HepG2 (cell line): ENCODE data around the gene EPHA10. TPM values are rescaled to one million over a fixed set of nuclear protein-coding genes. Genes with fewer than 3 reads are reported as not detected.

Experiments used
- AHR ChIP-seq: IDR thresholded peaks from 2 replicates; pipeline ENCODE4 v1.6.1; 2018; ENCODE audit warnings: missing genetic modification reagents, missing compliant biosample characterization
- CEBPB ChIP-seq: IDR thresholded peaks from 2 replicates; pipeline ENCODE4 v1.6.1; 2011; ENCODE audit warnings: low read depth, low read length, improper control_type of control experiment, borderline replicate concordance
- CREB3 ChIP-seq: sonication (generic); formaldehyde crosslinking; IDR thresholded peaks from 2 replicates; pipeline ENCODE4 v1.5.0; 2020; ENCODE audit warnings: missing genetic modification reagents
- CREBL2 ChIP-seq: sonication (generic); formaldehyde crosslinking; IDR thresholded peaks from 2 replicates; pipeline ENCODE4 v1.8.1; 2023; ENCODE audit warnings: missing genetic modification reagents, mild to moderate bottlenecking, borderline replicate concordance
- FOSL2 ChIP-seq: sonication (generic); formaldehyde crosslinking; IDR thresholded peaks from 2 replicates; pipeline ENCODE4 v1.4.0; 2020; ENCODE audit warnings: missing genetic modification reagents
- FOXO1 ChIP-seq: sonication (generic); formaldehyde crosslinking; IDR thresholded peaks from 2 replicates; pipeline ENCODE4 v1.4.0; 2020; ENCODE audit warnings: missing genetic modification reagents
- HBP1 ChIP-seq: IDR thresholded peaks from 2 replicates; pipeline ENCODE4 v1.6.1; 2016; ENCODE audit warnings: low read depth, control low read depth
- HCFC1 ChIP-seq: fragments of 150-350 bp; IDR thresholded peaks from 2 replicates; pipeline ENCODE4 v1.6.1; 2014; ENCODE audit warnings: low read depth, low read length
- HDAC1 ChIP-seq: sonication (generic); formaldehyde crosslinking; IDR thresholded peaks from 2 replicates; pipeline ENCODE4 v1.5.1; 2020; ENCODE audit warnings: mild to moderate bottlenecking, missing genetic modification reagents
- HMG20B ChIP-seq: conservative IDR thresholded peaks from 2 replicates; pipeline ENCODE4 v1.6.1; 2016; ENCODE audit warnings: missing genetic modification reagents, missing compliant biosample characterization
- HNRNPUL1 ChIP-seq: fragments of 200-400 bp; formaldehyde crosslinking; IDR thresholded peaks from 2 replicates; pipeline ENCODE4 v1.6.1; 2017; ENCODE audit warnings: low read depth, mild to moderate bottlenecking, low read length, moderate library complexity
- IRX3 ChIP-seq: sonication (generic); formaldehyde crosslinking; IDR thresholded peaks from 2 replicates; pipeline ENCODE4 v1.8.1; 2023; ENCODE audit warnings: mild to moderate bottlenecking, low read depth, missing genetic modification reagents, borderline replicate concordance
- JUNB ChIP-seq: sonication (generic); formaldehyde crosslinking; IDR thresholded peaks from 2 replicates; pipeline ENCODE4 v1.8.0; 2022; ENCODE audit warnings: missing genetic modification reagents, mild to moderate bottlenecking, borderline replicate concordance
- KDM4B ChIP-seq: sonication (generic); formaldehyde crosslinking; IDR thresholded peaks from 2 replicates; pipeline ENCODE4 v1.4.0; 2020; ENCODE audit warnings: missing genetic modification reagents
- KDM5B ChIP-seq: sonication (generic); formaldehyde crosslinking; IDR thresholded peaks from 2 replicates; pipeline ENCODE4 v1.4.0; 2020; ENCODE audit warnings: missing genetic modification reagents, mild to moderate bottlenecking, borderline replicate concordance
- MAFK ChIP-seq, 2 experiments: IDR thresholded peaks in 1 of 2; conservative IDR thresholded peaks in 1 of 2; 2 replicates each; pipeline ENCODE4 v1.6.1; 2011; ENCODE audit warnings: improper control_type of control experiment in 2 of 2, low read length in 2 of 2
- MXI1 ChIP-seq: IDR thresholded peaks from 3 replicates; pipeline ENCODE4 v1.6.1; 2012; ENCODE audit warnings: low read depth, low read length, inconsistent platforms, borderline replicate concordance
- SALL1 ChIP-seq: sonication (generic); formaldehyde crosslinking; IDR thresholded peaks from 2 replicates; pipeline ENCODE4 v1.8.0; 2022; ENCODE audit warnings: mild to moderate bottlenecking, missing genetic modification reagents
- SETDB1 ChIP-seq: sonication (generic); formaldehyde crosslinking; IDR thresholded peaks from 2 replicates; pipeline ENCODE4 v1.5.1; 2020; ENCODE audit warnings: missing genetic modification reagents, mild to moderate bottlenecking, borderline replicate concordance
- SMC3 ChIP-seq: IDR thresholded peaks from 2 replicates; pipeline ENCODE4 v1.6.1; 2011; ENCODE audit warnings: low read length, improper control_type of control experiment
- SRSF4 ChIP-seq: fragments of 200-400 bp; formaldehyde crosslinking; IDR thresholded peaks from one replicate; pipeline ENCODE4 v1.6.1; 2018; ENCODE audit warnings: mild to moderate bottlenecking, low read depth, low read length, moderate library complexity; ENCODE audit not compliant: poor library complexity, severe bottlenecking
- SSRP1 ChIP-seq: IDR thresholded peaks from 2 replicates; pipeline ENCODE4 v1.6.1; 2016; ENCODE audit warnings: control low read depth
- ZMYM2 ChIP-seq: sonication (generic); formaldehyde crosslinking; IDR thresholded peaks from 2 replicates; pipeline ENCODE4 v1.8.0; 2022; ENCODE audit warnings: mild to moderate bottlenecking, missing genetic modification reagents
- ZNF20 ChIP-seq: sonication (generic); formaldehyde crosslinking; IDR thresholded peaks from 2 replicates; pipeline ENCODE4 v1.4.0; 2020; ENCODE audit warnings: mild to moderate bottlenecking, moderate library complexity, missing genetic modification reagents
- ZNF224 ChIP-seq: sonication (generic); formaldehyde crosslinking; IDR thresholded peaks from 2 replicates; pipeline ENCODE4 v1.5.0; 2020; ENCODE audit warnings: mild to moderate bottlenecking, missing genetic modification reagents
- ZNF335 ChIP-seq: sonication (generic); formaldehyde crosslinking; IDR thresholded peaks from 2 replicates; pipeline ENCODE4 v1.4.0; 2020; ENCODE audit warnings: missing genetic modification reagents
- ZNF501 ChIP-seq: sonication (generic); formaldehyde crosslinking; IDR thresholded peaks from 2 replicates; pipeline ENCODE4 v1.5.1; 2020; ENCODE audit warnings: mild to moderate bottlenecking, moderate library complexity, missing genetic modification reagents
- ZNF619 ChIP-seq: sonication (generic); formaldehyde crosslinking; IDR thresholded peaks from 2 replicates; pipeline ENCODE4 v1.4.0; 2020; ENCODE audit warnings: mild to moderate bottlenecking, missing genetic modification reagents
- ZNF678 ChIP-seq: sonication (generic); formaldehyde crosslinking; IDR thresholded peaks from 2 replicates; pipeline ENCODE4 v1.4.0; 2020; ENCODE audit warnings: mild to moderate bottlenecking, missing genetic modification reagents
- ZSCAN5A ChIP-seq: sonication (generic); formaldehyde crosslinking; IDR thresholded peaks from 2 replicates; pipeline ENCODE4 v1.8.0; 2022; ENCODE audit warnings: mild to moderate bottlenecking, missing genetic modification reagents, borderline replicate concordance
- polyA plus RNA-seq, 8 experiments: library from polyadenylated mRNA; depleted of rRNA in 3 of 8; stranded (reverse) in 7 of 8; unstranded in 1 of 8; fragments of >200 nt; fragmentation: Illumina TruSeq in 4 of 8; extraction: Trizol in 4 of 8; gene quantifications; 2 replicates each; pipeline versions ENCODE4 v1.2.1 to v1.2.3, GENCODE V29; 2011 to 2016; ENCODE audit warnings: low read depth in 4 of 8, missing spikeins in 1 of 8, mixed read lengths in 1 of 8; ENCODE audit not compliant: insufficient read depth in 1 of 8
- total RNA-seq, 5 experiments: library from RNA; depleted of rRNA; stranded (reverse); fragments of >200 nt; fragmentation: Illumina TruSeq; extraction: Trizol; gene quantifications; 2 replicates each; pipeline ENCODE4 v1.2.3, GENCODE V29; 2016; ENCODE audit warnings: low read depth in 1 of 5

The EPHA10 gene
- total and polyA plus RNA-seq, 2 of the 13 experiments (the other 11 are each of a cell fraction or from before 2014, with no cell fraction given): 0.11 to 0.58 TPM

- TF ChIP-seq ZSCAN5A: no peak
- no peak for TF ChIP-seq SETDB1 (CRISPR knock-in tag)
- no peak for TF ChIP-seq IRX3 (CRISPR knock-in tag)
- TF ChIP-seq FOSL2 (CRISPR knock-in tag): no peak
- TF ChIP-seq HCFC1: no peak
- 0 out of 2 replicates have a peak, but pooled peaks have one; percentile 24 for TF ChIP-seq ZMYM2 (CRISPR knock-in tag)
- no peak for TF ChIP-seq HMG20B (CRISPR knock-in tag)
- TF ChIP-seq MXI1: peak; percentile 28; the same call in 1 of the 3 replicates
- TF ChIP-seq ZNF619: no peak
- TF ChIP-seq SALL1: peak; percentile 30; the same call in 1 of the 2 replicates
- TF ChIP-seq AHR (CRISPR knock-in tag): no peak
- peak; percentile 13; the same call in 1 of the 2 replicates for TF ChIP-seq FOXO1
- TF ChIP-seq HNRNPUL1: no peak
- no peak for TF ChIP-seq CREB3
- no peak for TF ChIP-seq SMC3
- no peak for TF ChIP-seq MAFK (conservative IDR thresholded peaks at IDR 0.05 in 1 of 2, IDR thresholded peaks at IDR 0.05 in 1 of 2; ENCODE audit: low read length in 2 of 2)
- TF ChIP-seq CREBL2 (CRISPR knock-in tag): no peak
- peak; percentile 22; the same call in 1 of the 2 replicates for TF ChIP-seq KDM5B
- TF ChIP-seq ZNF678 (CRISPR knock-in tag): no peak
- TF ChIP-seq HBP1 (CRISPR knock-in tag): no peak
- no peak for TF ChIP-seq ZNF501
- no peak for TF ChIP-seq HDAC1 (CRISPR knock-in tag)
- TF ChIP-seq ZNF335 (CRISPR knock-in tag): no peak
- TF ChIP-seq JUNB (CRISPR knock-in tag): no peak
- no peak for TF ChIP-seq ZNF20
- TF ChIP-seq CEBPB: peak; percentile 48
- no peak for TF ChIP-seq KDM4B (CRISPR knock-in tag)
- TF ChIP-seq SSRP1 (CRISPR knock-in tag): no peak
- 0 out of 2 replicates have a peak, but pooled peaks have one; percentile 29 for TF ChIP-seq ZNF224 (CRISPR knock-in tag)
- no peak for TF ChIP-seq SRSF4
These were observed 73.3 kb downstream of the EPHA10 start (continued) for GRCh38 chr1:37691497-37692077.
